ENCODE data around the gene DNMT3A.
A peak's percentile ranks its signal among the peaks of the same experiment; 100 is the strongest.

The DNMT3A gene

DNA sequence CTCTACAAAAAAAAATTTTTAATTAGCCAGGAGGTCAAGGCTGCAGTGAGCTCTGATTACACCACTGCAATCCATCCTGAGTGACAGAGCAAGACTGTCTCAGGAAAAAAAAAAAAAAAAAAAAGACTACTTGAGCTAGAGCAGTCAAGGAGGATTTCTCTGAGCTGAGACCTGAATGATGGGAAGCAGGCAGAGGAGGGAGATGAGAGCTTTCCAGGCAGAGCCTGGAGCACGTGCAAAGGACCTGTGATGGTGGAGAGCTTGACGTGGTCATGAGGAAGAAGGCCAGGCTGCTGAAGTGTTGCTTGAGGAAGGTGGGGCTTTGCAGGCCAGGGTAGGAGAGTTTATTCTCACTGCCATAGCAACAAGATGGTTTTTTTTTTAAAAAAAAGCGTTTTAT, 121.4 kb downstream of the DNMT3A start:
- no peaks in the 10 kb centered on the region for H4K20me1 ChIP-seq (ENCODE audit: insufficient read depth, low read length, poor library complexity, severe bottlenecking)
- no peaks in the 10 kb centered on the region for H3K9me2 ChIP-seq (replicated peaks; ENCODE audit: low read depth, low read length)
- no peak for TF ChIP-seq EZH2phosphoT487 (IDR thresholded peaks at IDR 0.05; ENCODE audit: borderline replicate concordance)
- TF ChIP-seq, protein P1, sequence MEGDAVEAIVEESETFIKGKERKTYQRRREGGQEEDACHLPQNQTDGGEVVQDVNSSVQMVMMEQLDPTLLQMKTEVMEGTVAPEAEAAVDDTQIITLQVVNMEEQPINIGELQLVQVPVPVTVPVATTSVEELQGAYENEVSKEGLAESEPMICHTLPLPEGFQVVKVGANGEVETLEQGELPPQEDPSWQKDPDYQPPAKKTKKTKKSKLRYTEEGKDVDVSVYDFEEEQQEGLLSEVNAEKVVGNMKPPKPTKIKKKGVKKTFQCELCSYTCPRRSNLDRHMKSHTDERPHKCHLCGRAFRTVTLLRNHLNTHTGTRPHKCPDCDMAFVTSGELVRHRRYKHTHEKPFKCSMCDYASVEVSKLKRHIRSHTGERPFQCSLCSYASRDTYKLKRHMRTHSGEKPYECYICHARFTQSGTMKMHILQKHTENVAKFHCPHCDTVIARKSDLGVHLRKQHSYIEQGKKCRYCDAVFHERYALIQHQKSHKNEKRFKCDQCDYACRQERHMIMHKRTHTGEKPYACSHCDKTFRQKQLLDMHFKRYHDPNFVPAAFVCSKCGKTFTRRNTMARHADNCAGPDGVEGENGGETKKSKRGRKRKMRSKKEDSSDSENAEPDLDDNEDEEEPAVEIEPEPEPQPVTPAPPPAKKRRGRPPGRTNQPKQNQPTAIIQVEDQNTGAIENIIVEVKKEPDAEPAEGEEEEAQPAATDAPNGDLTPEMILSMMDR (conservative IDR thresholded peaks at IDR 0.05; ENCODE audit: low read length), result no peak
- H3K4me1 ChIP-seq (ENCODE audit: insufficient read depth, low read length, poor library complexity, severe bottlenecking), result peaks cover 26% of the 10 kb centered on the region
- no peak overlapping the region for H3K4me2 ChIP-seq (ENCODE audit: low read depth, low read length, poor library complexity, severe bottlenecking)
- no peak overlapping the region for H3K9ac ChIP-seq (ENCODE audit: low read depth, low read length, poor library complexity, severe bottlenecking)
- no peaks in the 10 kb centered on the region for H3K9me3 ChIP-seq (ENCODE audit: insufficient read depth, low read depth, low read length)
- no peaks in the 10 kb centered on the region for H3F3A ChIP-seq (ENCODE audit: low read depth)
- H3K36me3 ChIP-seq (ENCODE audit: insufficient read depth, low read length), result no peaks in the 10 kb centered on the region
- H3K27me3 ChIP-seq (ENCODE audit: insufficient read depth, low read length, poor library complexity, severe bottlenecking), result no peaks in the 10 kb centered on the region
- no peak overlapping the region for H3K4me3 ChIP-seq (ENCODE audit: low read length, poor library complexity, severe bottlenecking)
- no peaks in the 10 kb centered on the region for H3K79me2 ChIP-seq (ENCODE audit: insufficient read depth, low read length)
- no peak overlapping the region for H2AFZ ChIP-seq (ENCODE audit: low read length)

- H3F3A ChIP-seq (ENCODE audit: low read depth), result no peaks in the 10 kb centered on the region
- H3K4me1 ChIP-seq (ENCODE audit: insufficient read depth, low read length, poor library complexity, severe bottlenecking), result peaks cover 30% of the 10 kb centered on the region
- no peaks in the 10 kb centered on the region for H4K20me1 ChIP-seq (ENCODE audit: insufficient read depth, low read length, poor library complexity, severe bottlenecking)
- TF ChIP-seq, protein P1 (conservative IDR thresholded peaks at IDR 0.05; ENCODE audit: low read length), result no peak
- TF ChIP-seq EZH2phosphoT487 (IDR thresholded peaks at IDR 0.05; ENCODE audit: borderline replicate concordance), result no peak
- H3K27me3 ChIP-seq (ENCODE audit: insufficient read depth, low read length, poor library complexity, severe bottlenecking), result no peaks in the 10 kb centered on the region
- no peak overlapping the region for H3K4me2 ChIP-seq (ENCODE audit: low read depth, low read length, poor library complexity, severe bottlenecking)
- H2AFZ ChIP-seq (ENCODE audit: low read length), result 0 out of 2 replicates have a peak overlapping the region, but pooled peaks have one; percentile 67
- no peak overlapping the region for H3K4me3 ChIP-seq (ENCODE audit: low read length, poor library complexity, severe bottlenecking)
- H3K9me2 ChIP-seq (replicated peaks; ENCODE audit: low read depth, low read length), result no peaks in the 10 kb centered on the region
- H3K9ac ChIP-seq (ENCODE audit: low read depth, low read length, poor library complexity, severe bottlenecking), result peak overlapping the region; percentile 29
- H3K9me3 ChIP-seq (ENCODE audit: insufficient read depth, low read depth, low read length), result no peaks in the 10 kb centered on the region
- no peaks in the 10 kb centered on the region for H3K36me3 ChIP-seq (ENCODE audit: insufficient read depth, low read length)
- no peaks in the 10 kb centered on the region for H3K79me2 ChIP-seq (ENCODE audit: insufficient read depth, low read length)
Measured at GRCh38 chr2:25219621-25220020, 122.1 kb downstream of the DNMT3A start.

DNA sequence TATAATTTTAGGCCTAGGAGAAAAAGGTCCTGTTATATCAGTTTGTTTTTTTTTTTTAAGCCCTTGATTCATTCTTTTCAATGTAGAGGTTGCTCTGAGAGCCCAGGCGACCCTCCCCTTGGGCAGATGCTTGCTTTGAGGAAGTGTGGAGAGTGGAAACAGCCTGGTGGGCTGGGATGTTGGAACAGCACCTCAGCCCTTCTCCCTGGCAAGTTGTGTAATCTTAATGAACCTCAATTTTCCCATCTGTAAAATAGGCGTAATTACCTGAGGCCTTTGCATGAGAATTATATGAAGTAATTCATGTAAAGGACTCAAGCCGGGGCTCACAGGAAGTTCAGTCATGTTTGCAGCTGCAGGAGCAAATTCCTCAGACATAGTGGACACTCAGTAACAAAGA, 123.6 kb downstream of the DNMT3A start:
- peaks cover 33% of the 10 kb centered on the region for H3K4me1 ChIP-seq (ENCODE audit: insufficient read depth, low read length, poor library complexity, severe bottlenecking)
- no peak overlapping the region for H3K9ac ChIP-seq (ENCODE audit: low read depth, low read length, poor library complexity, severe bottlenecking)
- no peaks in the 10 kb centered on the region for H3K79me2 ChIP-seq (ENCODE audit: insufficient read depth, low read length)
- no peaks in the 10 kb centered on the region for H3K9me2 ChIP-seq (replicated peaks; ENCODE audit: low read depth, low read length)
- TF ChIP-seq, protein P1 (conservative IDR thresholded peaks at IDR 0.05; ENCODE audit: low read length), result no peak
- no peak for TF ChIP-seq EZH2phosphoT487 (IDR thresholded peaks at IDR 0.05; ENCODE audit: borderline replicate concordance)
- H2AFZ ChIP-seq (ENCODE audit: low read length), result no peak overlapping the region
- H3K9me3 ChIP-seq (ENCODE audit: insufficient read depth, low read depth, low read length), result no peaks in the 10 kb centered on the region
- no peaks in the 10 kb centered on the region for H4K20me1 ChIP-seq (ENCODE audit: insufficient read depth, low read length, poor library complexity, severe bottlenecking)
- no peaks in the 10 kb centered on the region for H3F3A ChIP-seq (ENCODE audit: low read depth)
- no peak overlapping the region for H3K4me3 ChIP-seq (ENCODE audit: low read length, poor library complexity, severe bottlenecking)
- H3K4me2 ChIP-seq (ENCODE audit: low read depth, low read length, poor library complexity, severe bottlenecking), result no peak overlapping the region
- no peaks in the 10 kb centered on the region for H3K27me3 ChIP-seq (ENCODE audit: insufficient read depth, low read length, poor library complexity, severe bottlenecking)
- no peaks in the 10 kb centered on the region for H3K36me3 ChIP-seq (ENCODE audit: insufficient read depth, low read length)

Measured in Loucy (cell line).